NCI-H460 (cell line): Measurements from ENCODE around the gene SST. TPM values are rescaled to one million over a fixed set of nuclear protein-coding genes. Genes with fewer than 3 reads are reported as not detected.

Experiments
- DNase-seq: peaks from one replicate; pipeline ENCODE4 v3.0.0-alpha.2; 2016; ENCODE audit warnings: low read depth; ENCODE audit errors: extremely low read depth
- total RNA-seq: library from RNA; depleted of rRNA; stranded (reverse); fragments of >200 nt; shearing (Covaris generic); gene quantifications from 2 replicates; pipeline ENCODE4 v1.2.3, GENCODE V29; 2014; rRNA removed

SST gene
- total RNA-seq, 1 experiment from 2014 or later, result not detected

- DNase-seq, result no peak
Observed at GRCh38 chr3:187636528-187636927, 33.7 kb downstream of the SST start.

- no peak for DNase-seq
Observed at GRCh38 chr3:187630404-187630803, 39.8 kb downstream of the SST start.

GRCh38 chr3:187629711-187630110 lies 40.5 kb downstream of the SST start:
- DNase-seq, result no peak

- no peak for DNase-seq
Observed at GRCh38 chr3:187628169-187628568, 42.0 kb downstream of the SST start.

GRCh38 chr3:187626581-187626980 lies 43.6 kb downstream of the SST start:
- DNase-seq, result no peak

GRCh38 chr3:187624588-187624987 lies 45.6 kb downstream of the SST start:
- DNase-seq, result no peak

- DNase-seq, result no peak
Observed at GRCh38 chr3:187623285-187623814, 46.8 kb downstream of the SST start.

- no peak for DNase-seq
Observed at GRCh38 chr3:187621881-187622280, 48.3 kb downstream of the SST start.

GRCh38 chr3:187619461-187619860 lies 50.7 kb downstream of the SST start:
- no peak for DNase-seq

Other genes with a start within 250 kb of the SST start
- gene RTP2, start 32.2 kb upstream of the SST start, total RNA-seq, result not detected in 2 replicates
- 11.0 and 13.7 TPM in 2 replicates for gene BCL6, start 75.1 kb upstream of the SST start, total RNA-seq